ENCODE measurements around the gene FADS1.

Gene FADS1

DNA sequence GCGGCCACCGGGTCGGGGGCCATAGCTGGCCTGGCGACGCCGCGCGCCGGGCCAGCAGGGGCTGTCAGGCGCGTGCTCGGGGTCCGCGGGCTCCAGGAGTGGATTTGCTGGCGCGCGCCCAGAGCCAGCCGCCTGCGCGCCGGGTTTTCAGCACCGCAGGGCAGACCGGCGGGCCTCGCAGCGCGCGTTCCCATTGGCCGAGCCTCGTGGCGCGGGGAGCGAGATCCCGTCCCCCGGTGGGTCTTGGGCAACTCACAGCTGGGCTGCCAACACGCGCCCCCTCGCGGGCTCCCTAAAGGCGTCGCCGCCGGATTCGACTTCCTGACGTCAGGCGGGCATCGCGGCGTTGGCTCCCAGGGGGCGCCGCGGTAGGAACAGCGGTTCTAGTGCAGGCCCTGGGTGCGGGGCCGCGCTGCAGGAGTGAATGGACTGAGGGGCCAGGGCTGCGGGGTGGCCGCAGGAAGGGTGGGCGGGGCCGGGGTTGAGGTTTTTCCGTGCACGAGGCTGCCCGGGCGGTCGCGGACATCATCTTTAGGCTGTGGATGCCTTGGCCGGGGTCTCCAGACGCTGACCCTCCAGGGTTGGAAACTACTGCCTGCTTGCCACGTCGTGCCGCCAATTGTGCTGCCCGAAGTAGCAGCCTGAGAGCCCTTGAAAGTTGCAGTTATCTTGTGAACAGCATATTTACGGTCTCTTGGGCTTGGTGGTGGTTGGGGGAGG, at the start of gene FADS1:
FADS1 (minus strand) TSS at position 268 of the 720 bp plus-strand sequence; CDS start at position 194, 74 bp downstream.
- peak within 1 kb of the TSS; percentile 50 for H3K9ac ChIP-seq (ENCODE audit: low read length)

GRCh38 chr11:61866231-61866957, 49.6 kb upstream of the FADS1 start:
- Histone ChIP-seq H3K4me1 (ENCODE audit: insufficient read depth, low read length) (peaks cover 2% of the 10 kb centered on the region), H3K9me3 (ENCODE audit: low read length) (no peaks in the 10 kb centered on the region), H3K36me3 (ENCODE audit: insufficient read depth, low read length) (no peaks in the 10 kb centered on the region), H3K9ac (ENCODE audit: low read length) (no peak overlapping the region), H3K27me3 (ENCODE audit: control insufficient read depth in 1 of 2, insufficient read depth in 2 of 2, low read length in 2 of 2) (peaks cover 0 to 4% of the 10 kb centered on the region in 2 donors), H3K4me3 (ENCODE audit: low read depth in 1 of 2, low read length in 2 of 2) (no peak overlapping the region), H3K27ac (ENCODE audit: low read depth, low read length) (no peak overlapping the region)

More for the DNA sequence above, at the start of gene FADS1:
- Histone ChIP-seq H3K27ac (ENCODE audit: low read depth, low read length) (peak within 1 kb of the TSS; percentile 97), H3K36me3 (ENCODE audit: insufficient read depth, low read length) (peaks cover 6% of the 10 kb centered on the region), H3K27me3 (ENCODE audit: control insufficient read depth in 1 of 2, insufficient read depth in 2 of 2, low read length in 2 of 2) (no peaks in the 10 kb centered on the region), H3K4me3 (ENCODE audit: low read depth in 1 of 2, low read length in 2 of 2) (peak within 1 kb of the TSS; percentile 57 to 88), H3K9me3 (ENCODE audit: low read length) (no peaks in the 10 kb centered on the region), H3K4me1 (ENCODE audit: insufficient read depth, low read length) (peaks cover 5% of the 10 kb centered on the region)

DNA sequence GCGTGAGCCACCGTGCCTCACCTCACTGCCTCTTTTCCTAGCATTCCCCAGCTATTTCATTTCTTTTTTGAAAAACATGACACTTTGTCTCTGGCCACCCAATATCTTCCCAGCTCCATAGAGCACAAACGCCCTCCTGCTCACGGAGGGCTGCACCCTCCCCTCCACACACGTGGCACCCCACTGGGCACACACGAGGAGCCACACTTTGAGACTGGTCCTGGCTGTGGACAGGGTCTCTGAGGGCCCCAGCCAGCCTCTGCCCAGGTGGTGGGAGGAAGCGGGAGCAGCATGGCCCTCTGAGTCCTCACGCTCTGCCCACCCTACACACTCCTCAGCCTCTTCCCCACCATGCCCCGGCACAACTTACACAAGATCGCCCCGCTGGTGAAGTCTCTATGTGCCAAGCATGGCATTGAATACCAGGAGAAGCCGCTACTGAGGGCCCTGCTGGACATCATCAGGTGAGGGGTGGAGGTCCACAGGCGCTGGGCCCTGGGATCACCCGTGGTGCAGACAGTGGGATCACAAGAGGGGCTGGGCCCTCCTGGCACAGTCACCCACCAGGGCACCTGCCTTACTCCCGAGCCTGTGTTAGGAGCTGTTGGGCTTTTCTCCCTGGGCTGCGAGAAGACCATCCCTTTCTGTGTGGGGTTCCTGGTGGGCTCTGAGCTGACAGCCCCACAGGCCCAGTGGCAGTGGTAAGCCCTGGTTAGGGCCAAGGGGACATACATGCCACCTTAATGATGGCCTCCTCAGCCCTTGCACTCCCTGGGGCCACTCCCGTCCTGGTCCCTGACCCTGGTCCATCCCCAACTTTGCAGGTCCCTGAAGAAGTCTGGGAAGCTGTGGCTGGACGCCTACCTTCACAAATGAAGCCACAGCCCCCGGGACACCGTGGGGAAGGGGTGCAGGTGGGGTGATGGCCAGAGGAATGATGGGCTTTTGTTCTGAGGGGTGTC, 48.3 kb upstream of the FADS1 start:
- no peaks in the 10 kb centered on the region for H3K36me3 ChIP-seq (ENCODE audit: insufficient read depth, low read length)
- H3K4me3 ChIP-seq (ENCODE audit: low read depth in 1 of 2, low read length in 2 of 2) = no peak overlapping the region
- H3K9me3 ChIP-seq (ENCODE audit: low read length) = no peaks in the 10 kb centered on the region

GRCh38 chr11:61863548-61864081, 46.8 kb upstream of the FADS1 start:
- Histone ChIP-seq H3K9ac (ENCODE audit: low read length) (no peak overlapping the region), H3K9me3 (ENCODE audit: low read length) (no peaks in the 10 kb centered on the region), H3K27me3 (ENCODE audit: control insufficient read depth in 1 of 2, insufficient read depth in 2 of 2, low read length in 2 of 2) (no peaks in the 10 kb centered on the region), H3K36me3 (ENCODE audit: insufficient read depth, low read length) (no peaks in the 10 kb centered on the region), H3K27ac (ENCODE audit: low read depth, low read length) (no peak overlapping the region), H3K4me3 (ENCODE audit: low read depth in 1 of 2, low read length in 2 of 2) (no peak overlapping the region), H3K4me1 (ENCODE audit: insufficient read depth, low read length) (no peaks in the 10 kb centered on the region)

More for the DNA sequence above, 48.3 kb upstream of the FADS1 start:
- no peak overlapping the region for H3K27ac ChIP-seq (ENCODE audit: low read depth, low read length)
- peaks cover 0 to 4% of the 10 kb centered on the region in 2 donors for H3K27me3 ChIP-seq (ENCODE audit: control insufficient read depth in 1 of 2, insufficient read depth in 2 of 2, low read length in 2 of 2)
- no peak overlapping the region for H3K9ac ChIP-seq (ENCODE audit: low read length)
- no peaks in the 10 kb centered on the region for H3K4me1 ChIP-seq (ENCODE audit: insufficient read depth, low read length)

GRCh38 chr11:61862714-61863547, 46.1 kb upstream of the FADS1 start:
- Histone ChIP-seq H3K4me1 (ENCODE audit: insufficient read depth, low read length) (no peaks in the 10 kb centered on the region), H3K9ac (ENCODE audit: low read length) (no peak overlapping the region), H3K4me3 (ENCODE audit: low read depth in 1 of 2, low read length in 2 of 2) (no peak overlapping the region), H3K9me3 (ENCODE audit: low read length) (no peaks in the 10 kb centered on the region), H3K27me3 (ENCODE audit: control insufficient read depth in 1 of 2, insufficient read depth in 2 of 2, low read length in 2 of 2) (no peaks in the 10 kb centered on the region), H3K27ac (ENCODE audit: low read depth, low read length) (no peak overlapping the region), H3K36me3 (ENCODE audit: insufficient read depth, low read length) (no peaks in the 10 kb centered on the region)

- no peaks in the 10 kb centered on the region for H3K27me3 ChIP-seq (ENCODE audit: control insufficient read depth in 1 of 2, insufficient read depth in 2 of 2, low read length in 2 of 2)
- no peaks in the 10 kb centered on the region for H3K36me3 ChIP-seq (ENCODE audit: insufficient read depth, low read length)
- H3K27ac ChIP-seq (ENCODE audit: low read depth, low read length) = no peak overlapping the region
- H3K4me1 ChIP-seq (ENCODE audit: insufficient read depth, low read length) = no peaks in the 10 kb centered on the region
- no peaks in the 10 kb centered on the region for H3K9me3 ChIP-seq (ENCODE audit: low read length)
- no peak overlapping the region for H3K4me3 ChIP-seq (ENCODE audit: low read depth in 1 of 2, low read length in 2 of 2)
- no peak overlapping the region for H3K9ac ChIP-seq (ENCODE audit: low read length)
Measured at GRCh38 chr11:61861634-61862033, 44.8 kb upstream of the FADS1 start.

- H3K27ac ChIP-seq (ENCODE audit: low read depth, low read length) = no peak overlapping the region
- no peaks in the 10 kb centered on the region for H3K36me3 ChIP-seq (ENCODE audit: insufficient read depth, low read length)
- H3K4me1 ChIP-seq (ENCODE audit: insufficient read depth, low read length) = no peaks in the 10 kb centered on the region
Measured at GRCh38 chr11:61860054-61860903, 43.5 kb upstream of the FADS1 start.

GRCh38 chr11:61855939-61856680, 39.3 kb upstream of the FADS1 start:
- Histone ChIP-seq H3K9me3 (ENCODE audit: low read length) (no peaks in the 10 kb centered on the region), H3K27ac (ENCODE audit: low read depth, low read length) (no peak overlapping the region), H3K27me3 (ENCODE audit: control insufficient read depth in 1 of 2, insufficient read depth in 2 of 2, low read length in 2 of 2) (no peaks in the 10 kb centered on the region), H3K4me1 (ENCODE audit: insufficient read depth, low read length) (no peaks in the 10 kb centered on the region), H3K36me3 (ENCODE audit: insufficient read depth, low read length) (no peaks in the 10 kb centered on the region), H3K4me3 (ENCODE audit: low read depth in 1 of 2, low read length in 2 of 2) (no peak overlapping the region), H3K9ac (ENCODE audit: low read length) (no peak overlapping the region)

More at GRCh38 chr11:61860054-61860903, 43.5 kb upstream of the FADS1 start:
- H3K27me3 ChIP-seq (ENCODE audit: control insufficient read depth in 1 of 2, insufficient read depth in 2 of 2, low read length in 2 of 2) = no peaks in the 10 kb centered on the region
- H3K4me3 ChIP-seq (ENCODE audit: low read depth in 1 of 2, low read length in 2 of 2) = no peak overlapping the region
- H3K9me3 ChIP-seq (ENCODE audit: low read length) = no peaks in the 10 kb centered on the region
- H3K9ac ChIP-seq (ENCODE audit: low read length) = no peak overlapping the region

GRCh38 chr11:61854966-61855714, 38.3 kb upstream of the FADS1 start:
- H3K9me3 ChIP-seq (ENCODE audit: low read length) = no peaks in the 10 kb centered on the region
- no peak overlapping the region for H3K27ac ChIP-seq (ENCODE audit: low read depth, low read length)
- H3K36me3 ChIP-seq (ENCODE audit: insufficient read depth, low read length) = no peaks in the 10 kb centered on the region
- H3K9ac ChIP-seq (ENCODE audit: low read length) = no peak overlapping the region
- no peaks in the 10 kb centered on the region for H3K27me3 ChIP-seq (ENCODE audit: control insufficient read depth in 1 of 2, insufficient read depth in 2 of 2, low read length in 2 of 2)
- no peaks in the 10 kb centered on the region for H3K4me1 ChIP-seq (ENCODE audit: insufficient read depth, low read length)
- no peak overlapping the region for H3K4me3 ChIP-seq (ENCODE audit: low read depth in 1 of 2, low read length in 2 of 2)

Data from muscle layer of colon (tissue), 2 donors.